GM19397 (cell line): Measurements from ENCODE around the gene EP400.
"Not testable (repeated sequence)": the region's sequence is repeated elsewhere in the genome, so short reads cannot be mapped to it uniquely, and the experiment has no call there.

Source experiments
- ATAC-seq: cut with Tn5 transposase; IDR thresholded peaks from one replicate; pipeline ENCODE4 v1.9.1; 2021; ENCODE audit warnings: mild to moderate bottlenecking, moderate library complexity; ENCODE audit not compliant: unreplicated experiment

Gene EP400

GRCh38 chr12:131984334-131984733, 34.6 kb downstream of the EP400 start:
- ATAC-seq = no peak

GRCh38 chr12:131985510-131985875, 35.8 kb downstream of the EP400 start:
- not testable (repeated sequence) for ATAC-seq

GRCh38 chr12:131986361-131986760, 36.6 kb downstream of the EP400 start:
- no peak for ATAC-seq

GRCh38 chr12:131986910-131987309, 37.2 kb downstream of the EP400 start:
- ATAC-seq = no peak

- ATAC-seq = no peak
Measured at GRCh38 chr12:131987552-131987951, 37.8 kb downstream of the EP400 start.

GRCh38 chr12:131988054-131988796, 38.5 kb downstream of the EP400 start:
- ATAC-seq = no peak

GRCh38 chr12:131989021-131989420, 39.3 kb downstream of the EP400 start:
- no peak for ATAC-seq

GRCh38 chr12:131990066-131990979, 40.6 kb downstream of the EP400 start:
- ATAC-seq = no peak

GRCh38 chr12:131990980-131991305, 41.2 kb downstream of the EP400 start:
- ATAC-seq = no peak

- no peak for ATAC-seq
Measured at GRCh38 chr12:131991816-131992430, 42.2 kb downstream of the EP400 start.

- ATAC-seq = no peak
Measured at GRCh38 chr12:131994589-131994988, 44.8 kb downstream of the EP400 start.

GRCh38 chr12:132000286-132000872, 50.6 kb downstream of the EP400 start:
- no peak for ATAC-seq

- no peak for ATAC-seq
Measured at GRCh38 chr12:132003846-132004245, 54.1 kb downstream of the EP400 start.

- ATAC-seq = no peak
Measured at GRCh38 chr12:132004946-132005345, 55.2 kb downstream of the EP400 start.

- ATAC-seq = no peak
Measured at GRCh38 chr12:132006056-132006680, 56.4 kb downstream of the EP400 start.

- no peak for ATAC-seq
Measured at GRCh38 chr12:132007041-132007440, 57.3 kb downstream of the EP400 start.

GRCh38 chr12:132009336-132009859, 59.7 kb downstream of the EP400 start:
- ATAC-seq = no peak

GRCh38 chr12:132012919-132013568, 63.3 kb downstream of the EP400 start:
- ATAC-seq = no peak

GRCh38 chr12:132014092-132014914, 64.6 kb downstream of the EP400 start:
- no peak for ATAC-seq
